GM12878 (cell line): ENCODE measurements around the gene REPS2. TPM values are rescaled to one million over a fixed set of nuclear protein-coding genes. Genes with fewer than 3 reads are reported as not detected.
A peak's percentile ranks its signal among the peaks of the same experiment; 100 is the strongest.

Source experiments
- ATAC-seq: fragments of 200-7000 bp; cut with Tn5 transposase; 3 replicates; pipeline ENCODE4 v1.9.1; 2020; ENCODE audit warnings: mild to moderate bottlenecking, moderate library complexity
- BruUV-seq: library from RNA; stranded (reverse); fragments of 400-500 nt; replicated peaks from 2 replicates; lab custom pipeline; 2021; lab: Mats Ljungman, UMichigan
- CTCF ChIA-PET: fragments of 300-600 bp; sonication (Branson Sonifier 250); formaldehyde crosslinking; extraction: SDS; loops from one replicate; lab custom pipeline; 2021; ENCODE audit warnings: inconsistent platforms; lab: Yijun Ruan, JAX
- POLR2A ChIA-PET: fragments of 350-600 bp; formaldehyde crosslinking; extraction: SDS; loops from one replicate; lab custom pipeline; 2021; ENCODE audit warnings: inconsistent platforms; lab: Charles Lee
- RAD21 ChIA-PET: fragments of 300-600 bp; sonication (Branson Sonifier 250); formaldehyde crosslinking; loops from one replicate; lab custom pipeline; 2023; ENCODE audit warnings: antibody characterized with exemption; ENCODE audit not compliant: unreplicated experiment; lab: Charles Lee
- SMC1A ChIA-PET: fragments of 300-600 bp; sonication (Branson Sonifier 250); formaldehyde crosslinking; loops from one replicate; lab custom pipeline; 2023; ENCODE audit not compliant: unreplicated experiment, uncharacterized antibody; lab: Charles Lee
- DNase-seq: peaks from one replicate; pipeline ENCODE4 v3.0.0-alpha.2; 2011; ENCODE audit warnings: low read depth, low spot score
- FAIRE-seq: peaks from 3 replicates; lab custom pipeline; 2011; peaks lifted over from hg19 to GRCh38; lab: Jason Lieb, UNC
- H2AFZ ChIP-seq: 2 replicates; pipeline ENCODE4 v1.6.0; 2011; ENCODE audit warnings: low read depth, low read length, control low read depth; ENCODE audit not compliant: control insufficient read depth
- H3K27ac ChIP-seq: 2 replicates; pipeline ENCODE4 v1.5.1; 2011; ENCODE audit warnings: control low read depth; ENCODE audit not compliant: control insufficient read depth, insufficient read depth
- H3K27me3 ChIP-seq, 2 experiments: replicated peaks in 1 of 2; 2 replicates each; pipeline versions ENCODE4 v1.6.0 to v1.6.1; 2011; ENCODE audit warnings: low read length in 1 of 2; ENCODE audit not compliant: control insufficient read depth in 2 of 2, insufficient read depth in 2 of 2
- H3K36me3 ChIP-seq, 2 experiments: 2 replicates each; pipeline ENCODE4 v1.5.1; 2011; ENCODE audit warnings: low read length in 1 of 2; ENCODE audit not compliant: control insufficient read depth in 2 of 2, insufficient read depth in 2 of 2
- H3K4me1 ChIP-seq: 2 replicates; pipeline ENCODE4 v1.6.1; 2011; ENCODE audit warnings: mild to moderate bottlenecking, low read length, moderate library complexity, mixed read lengths; ENCODE audit not compliant: control insufficient read depth, insufficient read depth
- H3K4me2 ChIP-seq: 2 replicates; pipeline ENCODE4 v1.6.0; 2011; ENCODE audit warnings: control low read depth; ENCODE audit not compliant: control insufficient read depth, insufficient read depth
- H3K4me3 ChIP-seq: fragments of 200-600 bp; sonication (generic); 2 replicates; pipeline ENCODE4 v1.5.1; 2016
- H3K79me2 ChIP-seq: 2 replicates; pipeline ENCODE4 v1.6.0; 2011; ENCODE audit warnings: low read length; ENCODE audit not compliant: control insufficient read depth, insufficient read depth
- H3K9ac ChIP-seq: 2 replicates; pipeline ENCODE4 v1.8.0; 2011; ENCODE audit warnings: low read length, control low read depth, mixed read lengths; ENCODE audit not compliant: control insufficient read depth, insufficient read depth
- H3K9me3 ChIP-seq: replicated peaks from 3 replicates; pipeline ENCODE4 v1.5.1; 2011; ENCODE audit warnings: mild to moderate bottlenecking, low read length; ENCODE audit not compliant: control insufficient read depth, insufficient read depth
- H4K20me1 ChIP-seq: 2 replicates; pipeline ENCODE4 v1.6.0; 2011; ENCODE audit not compliant: control insufficient read depth, insufficient read depth
- BRCA1 ChIP-seq: IDR thresholded peaks from 2 replicates; pipeline ENCODE4 v1.6.1; 2011; ENCODE audit warnings: low read depth, low read length, improper control_type of control experiment
- CBFB ChIP-seq: IDR thresholded peaks from 2 replicates; pipeline ENCODE4 v1.6.1; 2016; ENCODE audit warnings: antibody characterized with exemption, low read depth
- CEBPZ ChIP-seq: fragments of 150-350 bp; IDR thresholded peaks from 2 replicates; pipeline ENCODE4 v1.6.1; 2016; ENCODE audit warnings: low read depth, low read length
- NFYB ChIP-seq: IDR thresholded peaks from 2 replicates; pipeline ENCODE4 v1.6.1; 2011; ENCODE audit warnings: low read depth, mild to moderate bottlenecking, low read length, improper control_type of control experiment, moderate library complexity; ENCODE audit not compliant: insufficient read depth
- SIX5 ChIP-seq: IDR thresholded peaks from 2 replicates; pipeline ENCODE4 v1.6.1; 2011; ENCODE audit warnings: mild to moderate bottlenecking, low read depth, low read length, moderate library complexity; ENCODE audit not compliant: severe bottlenecking
- WGBS: methylation state at CpG from one replicate; pipeline ENCODE4 v1.1.6; 2016; ENCODE audit warnings: low lambda C conversion rate; ENCODE audit not compliant: insufficient replicate concordance, insufficient coverage; ENCODE audit errors: missing lambda C conversion rate; 5-methylcytosine and 5-hydroxymethylcytosine counted together
- in situ Hi-C: fragments of 300-500 bp; cut with MboI; formaldehyde crosslinking; loops from 9 replicates; pipeline ENCODE4 v1.14.3; 2018; ENCODE audit warnings: mixed read lengths
- intact Hi-C: fragments of 100-400 bp; cut with micrococcal nuclease; formaldehyde crosslinking; loops from one replicate; pipeline ENCODE4 v1.14.2; 2022; ENCODE audit not compliant: unreplicated experiment
- polyA plus RNA-seq, 11 experiments: library from polyadenylated mRNA; depleted of rRNA in 4 of 11; unstranded in 6 of 11; stranded (reverse) in 5 of 11; fragments of >200 nt; fragmentation: Nextera tagmentation in 4 of 11; fragmentation: Illumina TruSeq in 1 of 11; extraction: Ambion mirVana in 4 of 11; extraction: Trizol in 1 of 11; gene quantifications; 1 replicate in 1 of 11; 2 replicates in 10 of 11; pipeline versions ENCODE4 v1.2.1 to v1.2.3, GENCODE V29; 2011 to 2016; ENCODE audit warnings: inconsistent platforms in 2 of 11, missing spikeins in 2 of 11, low read depth in 1 of 11
- total RNA-seq, 4 experiments: library from RNA; depleted of rRNA in 3 of 4; stranded (reverse); fragments of >200 nt in 3 of 4; fragmentation: Illumina TruSeq in 1 of 4; extraction: Trizol in 1 of 4; gene quantifications; 2 replicates each; pipeline versions ENCODE4 v1.2.1 to v1.2.3, GENCODE V29; 2013 to 2021

Gene REPS2
- total and polyA plus RNA-seq, 10 of the 15 experiments (the other 5 are each of a cell fraction or from before 2014, with no cell fraction given): 2.1 to 6.8 (median 3.9) TPM

GRCh38 chrX:17025621-17026302 lies 79.3 kb downstream of the REPS2 start:
- Histone ChIP-seq H2AFZ (no peak overlapping the region), H3K4me3 (no peak overlapping the region), H3K4me1 (no peaks in the 10 kb centered on the region; the same call in 1 of the 2 replicates), H4K20me1 (no peaks in the 10 kb centered on the region), H3K36me3 (no peaks in the 10 kb centered on the region), H3K4me2 (no peak overlapping the region), H3K27me3 (no peaks in the 10 kb centered on the region), H3K9ac (no peak overlapping the region), H3K9me3 (no peaks in the 10 kb centered on the region), H3K79me2 (no peaks in the 10 kb centered on the region), H3K27ac (no peak overlapping the region)
- WGBS: 42% methylated on average over 7 of the region's 7 CpGs
- POLR2A ChIA-PET: no interaction called here
- DNase-seq (no peak), ATAC-seq (no peak; the same call in 2 of the 3 replicates), FAIRE-seq (no peak)
- SMC1A ChIA-PET: interaction anchor here (1.1 to 3.0 kb wide), 2 partner anchors 21 to 193 kb away, joined by 3 to 11 read pairs; no protein-coding TSS in a partner anchor
- intact Hi-C loops (no loop called here), in situ Hi-C loops (no loop called here)
- CTCF ChIA-PET: interaction anchor here (0.8 to 2.0 kb wide), 4 partner anchors 12 to 142 kb away, joined by 3 to 8 read pairs (median 6); no protein-coding TSS in a partner anchor
- RAD21 ChIA-PET: interaction anchor here (1.4 to 1.6 kb wide), 2 partner anchors 17 to 143 kb away, joined by 3 read pairs; no protein-coding TSS in a partner anchor
- no peak for TF ChIP-seq CBFB
- 0 out of 2 replicates have a peak, but pooled peaks have one; percentile 21 for TF ChIP-seq NFYB
- no TSS peak for BruUV-seq

- DNase-seq: no peak
- WGBS: 46% methylated on average over 2 of the region's 2 CpGs
- in situ Hi-C loops: no loop called here
Measured at GRCh38 chrX:17027931-17028330, 81.5 kb downstream of the REPS2 start.

More at GRCh38 chrX:17027931-17028330, 81.5 kb downstream of the REPS2 start:
- Histone ChIP-seq H3K4me2 (no peak overlapping the region), H3K36me3 (no peaks in the 10 kb centered on the region), H2AFZ (no peak overlapping the region), H3K9me3 (no peaks in the 10 kb centered on the region), H3K4me3 (no peak overlapping the region), H3K27ac (no peak overlapping the region), H3K79me2 (no peaks in the 10 kb centered on the region)
- ChIA-PET POLR2A (interaction anchor here (1.2 kb wide), 1 partner anchor 11 kb away, joined by 3 read pairs; no protein-coding TSS in a partner anchor), SMC1A (interaction anchor here (0.6 to 3.2 kb wide), 6 partner anchors 9 to 145 kb away, joined by 3 to 21 read pairs (median 3); no protein-coding TSS in a partner anchor), RAD21 (interaction anchor here (1.2 kb wide), 1 partner anchor 19 kb away, joined by 4 read pairs; no protein-coding TSS in a partner anchor), CTCF (interaction anchor here (1.1 to 5.7 kb wide), 3 partner anchors 11 to 197 kb away, joined by 3 to 30 read pairs (median 14); no protein-coding TSS in a partner anchor)
- no TSS peak for BruUV-seq
- TF ChIP-seq SIX5 (no peak), BRCA1 (no peak), CEBPZ (no peak)
- TF ChIP-seq, all 136 proteins: peak for 0
- ATAC-seq: no peak
- Histone ChIP-seq H3K9ac (no peak overlapping the region), H3K4me1 (no peaks in the 10 kb centered on the region), H4K20me1 (no peaks in the 10 kb centered on the region), H3K27me3 (peaks cover 0 to 2% of the 10 kb centered on the region in 2 experiments; a peak in 3 of 4 replicates)
- intact Hi-C loops: no loop called here
- FAIRE-seq: no peak
